NCI-H82 treated with DMSO at 0.1 percent for 48 hours (cell line): ENCODE results near the gene SLC35F4.

Experiments
- DNase-seq: peaks from one replicate; lab custom pipeline; 2025; ENCODE audit not compliant: unreplicated experiment; lab: John Stamatoyannopoulos, UW

SLC35F4 gene

GRCh38 chr14:57549765-57550420, 316.0 kb downstream of the SLC35F4 start:
- no peak for DNase-seq

- no peak for DNase-seq
Observed at GRCh38 chr14:57549016-57549564, 316.8 kb downstream of the SLC35F4 start.

GRCh38 chr14:57547131-57547530, 318.8 kb downstream of the SLC35F4 start:
- no peak for DNase-seq

- DNase-seq, result peak; percentile 83
Observed at GRCh38 chr14:57533214-57533613, 332.7 kb downstream of the SLC35F4 start.

DNA sequence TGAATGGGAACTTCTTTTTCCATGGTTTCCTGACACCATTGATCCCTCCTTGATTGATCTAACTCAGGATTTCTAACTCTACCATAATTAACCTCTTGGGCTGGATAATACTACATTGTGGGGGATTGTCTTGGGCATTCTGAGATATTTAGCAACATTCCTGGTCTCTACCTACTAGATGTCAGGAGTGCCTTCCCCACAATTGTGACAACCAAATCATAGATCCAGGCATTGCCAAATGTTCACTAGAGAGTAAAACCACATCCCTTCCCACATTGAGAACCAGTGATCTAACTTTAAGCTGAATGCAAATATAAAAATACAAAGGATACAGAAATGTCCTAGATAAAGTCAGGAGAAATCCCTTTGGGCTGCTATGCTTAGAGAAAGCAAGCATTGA, 335.3 kb downstream of the SLC35F4 start:
- DNase-seq, result no peak

DNA sequence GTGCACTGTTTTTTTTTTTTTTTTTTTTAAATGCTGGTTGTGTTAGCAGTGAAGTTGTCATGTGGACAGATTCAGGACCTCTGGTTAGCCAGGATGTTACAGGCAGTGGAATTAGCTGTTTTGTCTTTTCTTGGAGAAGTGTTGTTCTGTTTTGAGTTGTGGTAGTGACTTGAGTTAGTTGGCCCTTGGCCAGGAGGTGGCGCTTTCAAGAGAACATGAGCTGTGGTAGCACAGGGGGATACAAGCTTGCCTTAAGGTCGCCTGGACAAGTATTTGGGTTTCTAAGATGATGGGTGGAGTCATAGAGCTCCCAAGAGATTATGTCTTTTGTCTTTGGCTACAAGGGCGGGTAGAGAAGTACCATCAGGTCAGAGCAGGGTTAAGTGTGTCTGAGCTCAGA, 338.9 kb downstream of the SLC35F4 start:
- no peak for DNase-seq

GRCh38 chr14:57519043-57519442, 346.8 kb downstream of the SLC35F4 start:
- no peak for DNase-seq
